PC-3 (cell line): Measurements from ENCODE around the gene CDK5RAP2.

Experiments used
- EZH2 ChIP-seq: fragments of 300-600 bp; sonication (generic); IDR thresholded peaks from one replicate; pipeline ENCODE4 v1.6.1; 2017; ENCODE audit warnings: antibody characterized with exemption, mild to moderate bottlenecking, low read length; ENCODE audit not compliant: unreplicated experiment
- EZH2phosphoT487 ChIP-seq: fragments of 300-600 bp; sonication (generic); IDR thresholded peaks from 2 replicates; pipeline ENCODE4 v1.6.1; 2018; ENCODE audit warnings: mild to moderate bottlenecking, antibody characterized with exemption, low read length, borderline replicate concordance
- TF ChIP-seq, protein P1 (sequence below): fragments of 300-600 bp; sonication (generic); conservative IDR thresholded peaks from 2 replicates; pipeline ENCODE4 v1.5.1; 2017; ENCODE audit warnings: antibody characterized with exemption, low read depth, mild to moderate bottlenecking, low read length

DNA sequence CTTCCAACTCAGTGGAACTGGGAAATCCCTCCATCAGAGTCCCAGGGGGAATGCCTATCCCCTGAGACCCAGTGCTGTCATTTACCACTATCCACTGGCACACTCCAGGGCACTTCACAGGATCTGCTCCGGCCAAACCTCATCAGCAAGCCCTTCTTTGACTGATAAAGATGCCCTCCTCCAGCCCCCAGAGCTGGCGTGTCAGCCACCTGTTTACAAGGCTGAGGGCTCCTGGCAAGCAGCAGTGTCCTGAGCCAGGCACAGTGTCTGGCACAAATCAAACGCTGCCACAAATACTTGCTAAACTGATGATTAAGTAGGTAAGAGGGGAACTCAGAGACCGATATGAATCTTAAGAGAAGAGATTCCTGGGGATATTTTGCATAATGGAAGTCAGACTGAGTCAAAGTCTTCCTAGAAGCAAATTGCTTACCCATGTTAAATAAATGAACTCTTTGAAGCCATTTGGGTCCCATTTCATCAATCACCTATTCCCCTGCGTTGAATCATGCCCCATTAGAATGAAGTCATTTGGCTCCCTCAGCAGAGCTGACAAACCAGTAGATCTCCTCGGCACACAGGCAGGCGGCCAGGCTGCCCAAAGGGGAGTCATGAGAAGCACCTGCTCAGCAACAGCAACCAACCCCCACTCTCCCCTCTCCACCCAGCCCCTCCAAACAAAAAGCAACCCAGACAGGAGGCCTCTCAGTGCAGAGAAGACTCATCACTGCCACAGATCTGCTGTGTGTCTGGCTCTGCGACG lies 97.4 kb downstream of the CDK5RAP2 start:
- TF ChIP-seq, protein P1, sequence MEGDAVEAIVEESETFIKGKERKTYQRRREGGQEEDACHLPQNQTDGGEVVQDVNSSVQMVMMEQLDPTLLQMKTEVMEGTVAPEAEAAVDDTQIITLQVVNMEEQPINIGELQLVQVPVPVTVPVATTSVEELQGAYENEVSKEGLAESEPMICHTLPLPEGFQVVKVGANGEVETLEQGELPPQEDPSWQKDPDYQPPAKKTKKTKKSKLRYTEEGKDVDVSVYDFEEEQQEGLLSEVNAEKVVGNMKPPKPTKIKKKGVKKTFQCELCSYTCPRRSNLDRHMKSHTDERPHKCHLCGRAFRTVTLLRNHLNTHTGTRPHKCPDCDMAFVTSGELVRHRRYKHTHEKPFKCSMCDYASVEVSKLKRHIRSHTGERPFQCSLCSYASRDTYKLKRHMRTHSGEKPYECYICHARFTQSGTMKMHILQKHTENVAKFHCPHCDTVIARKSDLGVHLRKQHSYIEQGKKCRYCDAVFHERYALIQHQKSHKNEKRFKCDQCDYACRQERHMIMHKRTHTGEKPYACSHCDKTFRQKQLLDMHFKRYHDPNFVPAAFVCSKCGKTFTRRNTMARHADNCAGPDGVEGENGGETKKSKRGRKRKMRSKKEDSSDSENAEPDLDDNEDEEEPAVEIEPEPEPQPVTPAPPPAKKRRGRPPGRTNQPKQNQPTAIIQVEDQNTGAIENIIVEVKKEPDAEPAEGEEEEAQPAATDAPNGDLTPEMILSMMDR: no peak
- TF ChIP-seq EZH2: no peak
- no peak for TF ChIP-seq EZH2phosphoT487
